Measurements from ENCODE around the gene SORCS2. TPM values are rescaled to one million over a fixed set of nuclear protein-coding genes. Genes with fewer than 3 reads are reported as not detected.
A peak's percentile ranks its signal among the peaks of the same experiment; 100 is the strongest.

Gene SORCS2
- 6.9 TPM for polyA plus RNA-seq (ENCODE audit: insufficient read length)

DNA sequence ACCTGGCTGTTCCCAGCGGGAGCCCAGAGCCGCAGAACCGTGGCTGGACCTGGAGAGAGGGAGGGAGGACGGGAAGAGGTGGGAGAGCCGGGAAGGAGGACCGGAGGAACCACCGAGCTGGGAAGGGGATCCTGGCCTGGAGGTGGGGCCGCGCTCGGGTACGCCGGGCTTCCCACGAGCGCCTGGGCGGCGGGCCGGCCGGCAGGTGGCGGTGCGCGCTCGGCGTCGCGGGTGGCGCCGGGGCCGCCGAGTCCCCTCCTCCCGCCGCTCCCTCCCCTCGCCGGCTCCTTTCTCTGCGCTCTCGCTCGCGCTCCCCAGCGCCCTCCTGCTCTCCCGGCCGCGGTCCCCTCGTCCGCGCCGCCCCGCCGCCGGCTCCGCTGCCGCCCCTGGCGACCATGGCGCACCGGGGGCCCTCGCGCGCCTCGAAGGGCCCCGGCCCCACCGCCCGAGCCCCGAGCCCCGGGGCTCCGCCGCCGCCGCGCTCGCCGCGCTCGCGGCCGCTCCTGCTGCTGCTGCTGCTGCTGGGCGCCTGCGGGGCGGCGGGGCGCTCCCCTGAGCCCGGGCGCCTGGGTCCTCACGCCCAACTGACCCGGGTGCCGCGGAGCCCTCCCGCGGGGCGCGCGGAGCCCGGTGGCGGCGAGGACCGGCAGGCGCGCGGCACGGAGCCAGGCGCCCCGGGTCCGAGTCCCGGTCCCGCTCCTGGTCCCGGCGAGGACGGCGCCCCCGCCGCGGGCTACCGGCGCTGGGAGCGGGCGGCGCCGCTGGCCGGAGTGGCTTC is at the start of gene SORCS2:
Gene SORCS2, plus strand, starts transcription at position 287 of the 778 bp plus-strand sequence.
- DNase-seq = peak; percentile 86

DNA sequence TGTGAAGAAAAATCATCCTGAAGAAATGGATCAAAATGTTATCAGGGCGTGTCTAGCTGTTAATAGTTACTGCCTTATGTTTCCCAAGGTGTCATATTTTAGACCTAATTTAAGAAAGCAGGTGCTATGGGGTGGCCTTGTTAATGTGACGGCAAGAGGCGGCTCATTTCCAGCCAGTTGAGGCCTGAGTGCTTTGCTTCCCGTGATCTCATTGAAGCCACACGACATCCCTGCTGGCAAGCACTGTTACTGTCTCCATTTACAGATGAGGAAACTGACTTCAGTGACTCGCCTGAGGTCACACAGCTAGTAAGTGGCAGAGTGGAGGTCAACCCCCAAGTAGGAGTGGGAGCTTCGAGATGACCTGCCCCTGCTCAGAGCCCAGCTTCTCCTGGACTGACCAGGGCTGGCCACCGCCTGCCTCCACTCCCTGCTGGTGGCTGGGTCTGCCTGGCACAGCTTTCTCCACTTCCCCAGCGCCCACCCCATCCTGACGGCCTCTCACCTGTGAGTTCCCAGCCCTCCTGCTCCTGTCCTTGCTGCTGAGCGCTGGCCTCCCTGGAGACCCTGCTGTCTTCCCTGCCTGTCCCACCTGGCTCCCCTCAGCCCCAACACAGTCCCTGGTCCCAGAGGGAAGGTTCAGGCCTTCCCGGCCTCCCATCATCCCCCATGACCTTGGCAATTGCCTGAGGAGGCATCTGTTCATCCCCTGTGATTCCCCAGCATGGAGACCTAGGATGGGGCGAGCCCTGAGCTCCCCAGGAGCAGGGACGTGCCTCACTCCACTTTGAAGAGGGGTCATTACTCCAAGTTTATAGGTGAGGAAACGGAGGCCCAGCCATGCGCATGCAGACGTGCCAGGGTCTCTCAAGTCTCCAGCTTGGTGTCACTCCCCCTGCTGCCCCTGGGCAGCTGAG is 47.7 kb upstream of the SORCS2 start:
- no peak for DNase-seq

DNA sequence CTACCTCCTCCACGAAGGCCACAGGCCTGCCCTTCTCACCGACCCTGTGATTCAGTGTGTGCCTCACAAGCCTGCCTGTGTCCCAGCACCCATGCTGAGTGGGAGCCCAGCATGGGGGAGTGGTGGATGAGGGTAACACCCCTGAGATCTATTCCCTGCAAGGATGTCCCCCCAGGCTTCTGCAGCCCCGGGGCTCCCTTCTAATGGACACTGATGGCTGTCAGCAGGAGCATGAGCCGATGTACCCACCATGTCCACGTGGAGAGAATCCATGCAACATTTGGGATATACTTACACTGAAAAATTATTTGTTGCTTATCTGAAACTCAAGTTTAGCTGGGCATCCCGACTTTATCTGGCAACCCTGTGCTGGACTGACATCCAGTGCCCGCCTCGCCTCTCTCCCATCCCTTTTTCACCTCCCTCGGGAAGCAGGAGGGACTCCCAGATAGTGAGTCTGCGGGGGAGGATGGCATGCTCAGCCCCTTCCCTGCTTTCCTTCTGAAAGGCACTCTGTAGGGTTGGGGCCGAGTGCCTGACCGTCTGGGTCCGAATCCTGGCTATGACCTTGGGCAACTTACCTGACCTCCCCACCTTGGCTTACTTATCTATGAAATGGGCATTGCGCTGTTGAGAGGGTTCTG is 46.9 kb upstream of the SORCS2 start:
- DNase-seq = no peak

DNA sequence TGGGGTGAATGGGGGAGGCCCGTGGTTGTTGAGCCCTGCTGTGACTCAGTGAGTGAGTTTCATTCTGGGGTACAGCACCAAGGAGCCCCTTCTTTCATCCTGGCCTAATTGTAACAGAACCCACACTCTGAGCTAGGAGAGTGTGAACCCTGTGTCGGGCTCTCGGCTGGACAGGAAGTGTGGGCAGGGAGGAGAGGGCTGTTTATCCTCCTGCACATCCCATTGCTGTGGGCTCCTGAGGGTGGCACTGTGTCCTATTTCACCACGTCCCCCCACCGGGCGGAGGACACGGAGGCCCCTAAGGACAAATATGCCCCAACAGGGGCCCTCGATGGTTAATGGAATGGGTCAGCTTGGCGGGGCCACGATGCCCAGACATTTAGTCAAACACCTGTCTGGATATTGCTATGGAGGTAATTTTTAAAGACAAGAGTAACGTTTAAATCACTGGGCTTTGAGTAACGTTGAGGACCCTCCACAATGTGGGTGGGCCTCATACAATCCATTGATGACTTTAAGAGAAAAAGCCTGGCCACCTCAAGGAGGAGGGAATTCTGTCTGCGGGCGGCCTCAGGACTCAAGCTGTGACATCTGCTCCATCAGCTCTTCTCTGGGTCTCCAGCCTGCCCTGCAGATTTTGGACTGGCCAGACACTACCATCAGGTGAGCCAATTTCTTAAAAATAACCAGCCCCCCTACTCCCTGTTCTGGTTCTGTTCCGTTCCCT is 46.1 kb upstream of the SORCS2 start:
- no peak for DNase-seq

DNA sequence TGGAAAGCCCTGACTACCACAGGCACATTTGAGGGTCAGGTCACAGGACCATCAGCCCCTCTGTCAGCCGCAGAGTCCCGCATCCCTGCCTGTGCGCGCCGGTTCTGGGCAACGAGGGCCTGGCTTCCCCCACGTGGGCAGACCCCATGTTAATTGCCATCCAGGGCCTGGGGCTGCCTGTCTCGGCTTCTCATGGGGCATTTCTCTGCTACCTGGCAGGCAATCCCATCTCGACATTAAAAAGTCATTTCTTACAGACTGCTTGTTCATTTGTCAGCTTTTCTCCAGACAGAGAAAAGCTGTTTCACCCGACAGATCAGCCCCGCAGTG is 45.6 kb upstream of the SORCS2 start:
- DNase-seq = no peak

DNA sequence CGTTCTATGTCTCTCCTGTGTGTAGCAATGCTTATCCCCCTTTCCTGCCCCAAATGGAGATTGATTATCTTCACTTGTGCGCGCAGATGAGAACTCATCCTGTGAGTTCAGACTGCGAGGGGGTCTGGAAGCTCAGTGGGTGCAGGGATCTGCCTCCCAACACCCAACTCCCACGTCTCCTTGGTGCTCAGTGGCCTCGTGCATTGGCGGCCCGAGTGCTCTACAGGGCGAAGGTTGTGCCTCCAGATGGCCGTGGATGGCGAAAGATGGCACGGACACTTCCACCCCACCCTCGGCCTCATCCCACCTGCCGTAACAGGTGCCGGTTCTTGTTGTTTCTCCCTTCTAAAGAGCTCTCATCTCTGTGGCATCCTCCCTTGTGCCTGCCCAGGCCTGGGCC is 45.1 kb upstream of the SORCS2 start:
- no peak for DNase-seq

DNA sequence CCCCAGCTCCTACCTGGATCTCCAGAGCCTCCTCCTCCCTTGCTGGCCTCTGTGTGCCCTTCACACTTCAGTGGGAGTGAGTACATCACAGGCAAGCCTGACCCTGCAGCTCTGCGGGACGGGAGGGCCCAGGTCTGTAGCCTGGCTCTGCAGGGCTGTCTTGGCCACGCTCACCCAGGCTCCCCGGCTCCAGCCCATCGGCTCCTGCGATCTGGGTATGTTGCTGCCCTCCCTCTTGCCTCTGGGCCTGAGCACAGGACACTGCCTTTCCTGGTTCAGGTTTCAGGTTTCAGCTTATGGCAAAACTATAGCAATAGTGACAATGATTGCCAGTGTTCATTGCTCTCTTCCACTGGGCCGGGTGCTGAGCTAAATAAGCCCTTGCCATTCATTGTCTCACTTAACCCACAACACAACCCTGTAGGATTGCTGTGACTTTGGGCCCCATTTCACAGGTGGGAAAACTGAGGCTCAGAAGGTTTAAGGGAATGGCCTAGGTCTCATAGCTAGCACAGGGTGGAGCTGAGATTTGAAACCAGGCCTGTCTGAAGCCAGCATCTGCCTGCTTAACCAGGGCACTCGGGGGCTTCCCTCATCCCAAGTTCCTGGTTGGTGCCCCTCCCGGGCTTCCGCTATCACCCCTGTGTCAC is 44.6 kb upstream of the SORCS2 start:
- DNase-seq = no peak

DNA sequence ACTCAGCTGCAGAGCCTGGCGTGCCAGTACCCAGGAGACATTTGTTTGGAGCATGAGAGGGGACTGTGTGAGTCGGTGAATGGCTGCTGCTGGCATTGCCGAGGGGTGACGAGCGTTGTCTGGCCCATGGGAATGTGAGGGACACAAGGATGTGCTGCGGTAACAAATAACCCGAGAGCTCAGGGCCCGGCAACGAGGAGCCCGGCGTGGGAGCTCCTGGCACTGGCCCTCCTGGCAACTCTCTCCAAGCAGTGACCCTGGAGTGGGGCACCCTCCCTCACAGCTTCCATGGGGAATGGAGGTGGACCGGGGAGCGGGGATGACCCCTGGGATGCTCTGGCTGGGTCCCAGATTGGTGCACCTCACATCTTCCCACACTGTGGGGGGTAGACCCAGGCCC is 44.0 kb upstream of the SORCS2 start:
- no peak for DNase-seq

DNA sequence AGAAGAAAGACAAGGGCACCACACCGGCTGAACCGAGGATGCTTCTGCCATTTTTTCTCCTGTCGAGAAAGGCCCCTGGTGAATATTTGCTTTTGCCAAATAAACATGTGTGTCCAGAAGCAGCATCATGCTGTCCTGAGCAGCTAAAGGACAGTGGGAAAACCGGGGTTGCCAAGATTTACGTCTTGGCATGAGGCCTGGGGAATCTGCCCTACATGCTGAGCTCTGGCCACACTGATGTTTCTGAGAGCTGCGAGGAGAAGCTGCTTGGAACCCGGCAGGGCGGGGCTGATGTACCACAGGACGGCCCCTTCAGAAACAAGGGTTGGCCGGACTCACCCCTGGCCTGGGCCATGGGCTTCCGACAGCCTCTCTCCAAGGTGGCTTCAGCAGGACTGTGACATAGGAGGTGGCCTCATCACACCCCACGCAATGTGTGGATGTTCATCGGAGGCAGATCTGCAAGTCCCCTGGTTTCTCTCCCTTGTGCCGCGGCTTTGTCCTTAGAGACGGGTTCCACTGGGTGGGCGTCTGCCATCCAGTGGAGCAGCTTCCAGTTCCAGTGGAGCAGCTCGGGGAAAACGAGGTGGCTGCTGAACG is 42.2 kb upstream of the SORCS2 start:
- DNase-seq = no peak

DNA sequence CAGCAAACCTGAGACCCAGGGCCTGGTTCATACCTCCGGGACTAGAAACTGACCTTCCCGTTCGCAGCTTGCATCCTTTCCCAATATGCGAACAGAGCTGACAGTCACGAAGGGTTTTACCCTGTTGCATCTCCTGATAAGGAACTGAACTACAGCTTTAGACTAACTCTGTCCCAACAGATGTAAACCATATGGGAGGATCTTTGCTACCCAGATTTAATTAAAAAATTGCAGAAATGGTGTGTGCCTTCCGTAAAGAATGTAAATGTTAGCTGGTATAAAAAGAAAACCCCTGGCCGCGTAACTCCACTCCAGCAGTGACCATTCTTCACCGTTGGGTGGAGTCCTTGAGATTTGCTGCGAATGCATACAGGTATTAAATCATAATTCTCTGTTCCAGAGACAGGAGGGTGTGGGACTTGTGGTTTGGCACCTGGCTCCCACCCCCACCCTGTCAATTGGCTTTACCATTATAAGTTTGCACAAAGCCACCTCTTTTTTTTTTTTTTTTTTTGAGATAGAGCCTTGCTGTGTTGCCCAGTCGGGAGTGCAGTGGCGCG is 40.6 kb upstream of the SORCS2 start:
- no peak for DNase-seq

DNA sequence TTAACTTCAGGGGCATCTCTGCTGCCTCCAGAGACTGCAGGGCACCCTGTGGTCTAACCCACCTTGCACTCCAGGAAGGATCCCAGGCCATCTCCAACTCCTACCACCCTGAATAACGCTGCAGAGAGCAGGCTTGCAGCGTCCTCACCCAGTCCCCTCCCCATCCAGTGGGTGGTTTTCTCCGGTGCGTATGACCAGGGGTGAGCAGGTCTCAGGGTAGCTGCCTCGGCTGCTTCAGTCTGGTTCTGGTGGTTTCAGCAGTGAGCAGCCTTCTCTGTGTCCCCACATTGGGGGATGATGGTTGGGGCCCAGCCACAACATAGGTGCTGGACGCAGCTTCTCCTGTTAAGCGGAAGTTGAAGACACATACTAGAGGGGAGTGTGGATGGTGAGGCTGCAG is 38.6 kb upstream of the SORCS2 start:
- no peak for DNase-seq

DNA sequence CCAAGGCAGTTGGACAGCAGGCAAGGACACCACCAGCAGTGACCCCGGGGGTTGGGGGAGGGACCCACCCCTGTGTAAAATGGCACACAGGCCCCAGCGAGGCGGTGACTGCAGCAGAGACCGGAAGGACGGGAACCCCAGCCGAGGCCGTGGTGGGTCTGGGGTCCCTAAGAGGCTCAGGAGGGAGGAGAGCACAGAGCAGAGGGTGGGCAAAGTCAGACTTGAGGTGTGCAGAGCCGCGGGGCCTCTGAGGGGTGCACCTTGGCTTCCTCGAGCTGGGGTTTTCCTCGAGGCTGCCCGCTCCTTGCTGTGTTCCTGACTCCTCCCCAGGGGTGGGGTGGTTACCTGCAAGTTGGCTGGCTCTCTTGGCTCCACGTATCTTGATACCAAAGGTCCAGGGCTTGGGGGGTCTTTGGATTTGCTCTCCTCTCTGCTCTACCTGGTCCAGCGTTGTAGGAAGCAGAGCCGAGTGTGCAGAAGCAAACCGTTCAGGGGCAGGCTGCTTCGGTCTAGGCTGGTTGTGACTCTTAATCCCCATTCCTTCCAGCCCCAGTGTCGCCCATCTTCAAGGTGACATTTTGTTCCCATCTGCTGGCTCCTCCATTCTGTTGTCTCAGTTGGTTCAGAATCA is 37.9 kb upstream of the SORCS2 start:
- no peak for DNase-seq

DNA sequence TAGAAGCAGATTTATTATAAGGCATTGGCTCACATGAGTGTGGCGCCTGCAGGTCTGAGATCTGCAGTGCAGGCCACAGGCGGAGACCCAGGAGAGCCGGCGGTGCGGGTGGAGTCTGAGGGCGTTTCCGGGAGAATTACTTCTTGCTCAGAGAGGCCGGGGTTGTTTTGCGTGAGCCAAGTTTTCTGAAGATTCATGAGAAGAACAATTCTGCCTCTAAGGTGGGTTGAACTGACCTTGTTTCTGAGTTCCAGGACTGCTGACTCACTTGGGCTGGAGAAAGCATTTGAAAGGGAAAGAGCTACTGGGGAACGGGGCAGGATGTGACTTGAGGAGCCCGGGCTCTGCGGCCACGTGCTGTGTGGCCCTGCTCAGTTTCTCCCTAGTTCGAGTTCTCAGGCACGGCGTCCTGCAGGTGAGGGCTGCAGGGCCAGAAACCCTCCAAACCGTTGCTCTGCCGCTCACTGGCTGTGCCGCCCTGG is 36.7 kb upstream of the SORCS2 start:
- DNase-seq = peak; percentile 70

DNA sequence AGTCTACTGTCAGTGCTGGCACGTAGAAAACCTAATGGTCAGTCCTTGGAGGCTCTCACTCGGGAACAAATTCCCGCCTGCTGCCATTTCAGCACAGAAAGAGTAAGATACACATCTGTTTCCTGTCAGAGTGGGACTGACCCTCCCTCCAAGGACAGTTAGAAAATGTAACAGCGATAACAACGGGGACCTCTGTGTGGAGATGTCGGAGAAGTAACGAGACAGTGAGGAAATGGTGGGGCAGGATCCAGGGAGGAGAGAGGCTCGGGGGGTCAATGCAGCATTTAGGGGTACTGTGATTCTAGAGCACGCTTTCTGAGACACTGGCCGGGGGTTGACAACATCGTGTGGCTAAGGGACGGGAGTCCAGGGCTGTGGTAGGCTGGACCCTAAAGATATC is 36.0 kb upstream of the SORCS2 start:
- no peak for DNase-seq

DNA sequence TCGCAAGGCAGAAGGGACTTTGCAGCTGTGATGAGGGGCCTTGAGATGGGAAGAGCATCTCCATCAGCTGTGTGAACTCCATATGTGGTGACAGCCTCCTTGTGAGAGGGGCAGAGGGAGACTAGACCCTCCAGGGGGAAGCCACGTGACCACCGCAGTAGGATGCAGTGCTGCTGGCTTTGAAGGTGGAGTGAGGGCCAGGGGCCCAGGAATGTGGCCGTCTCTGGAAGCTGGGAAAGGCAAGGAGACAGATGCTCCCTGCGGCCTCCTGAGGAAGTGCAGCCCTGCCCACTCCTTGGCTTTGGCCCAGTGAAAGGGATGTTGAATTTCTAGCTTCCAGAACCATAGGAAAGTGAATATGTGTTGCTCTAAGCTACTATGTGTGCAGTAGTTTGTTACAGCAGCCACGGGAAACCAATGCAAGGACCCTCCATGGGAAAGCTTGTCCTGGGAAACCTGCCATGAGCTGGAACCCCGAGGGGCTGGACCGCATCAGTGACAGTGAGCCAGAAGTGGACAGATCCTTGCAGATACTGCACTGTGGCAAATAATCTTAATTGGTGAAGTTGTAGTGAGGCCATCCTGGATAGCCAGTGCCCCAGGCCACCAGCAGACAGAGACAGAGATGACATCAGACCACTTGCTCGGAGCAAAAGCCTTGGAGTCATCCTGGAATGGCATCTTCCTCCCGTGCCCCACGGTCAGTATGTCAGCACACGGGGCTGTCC is 35.4 kb upstream of the SORCS2 start:
- DNase-seq = peak; percentile 83

DNA sequence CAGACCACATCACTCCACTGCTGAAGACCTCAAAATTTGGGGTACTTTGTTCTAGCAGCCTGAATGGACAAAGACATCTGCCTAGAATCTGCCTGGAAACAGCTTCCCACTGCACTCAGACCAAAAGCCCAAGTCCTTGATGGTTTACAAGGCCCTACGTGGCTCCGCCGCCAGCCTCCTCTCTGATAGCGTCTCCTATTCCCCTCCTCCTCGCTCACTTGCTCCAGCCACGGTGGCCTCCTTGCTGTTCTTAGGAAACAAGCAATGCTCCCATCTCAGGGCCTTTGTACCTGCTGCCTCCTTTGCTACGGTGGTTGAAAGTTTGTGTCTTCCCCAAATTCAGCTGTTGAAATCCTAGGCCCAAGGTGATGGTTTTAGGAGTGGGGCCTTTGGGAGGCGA is 34.7 kb upstream of the SORCS2 start:
- no peak for DNase-seq

DNA sequence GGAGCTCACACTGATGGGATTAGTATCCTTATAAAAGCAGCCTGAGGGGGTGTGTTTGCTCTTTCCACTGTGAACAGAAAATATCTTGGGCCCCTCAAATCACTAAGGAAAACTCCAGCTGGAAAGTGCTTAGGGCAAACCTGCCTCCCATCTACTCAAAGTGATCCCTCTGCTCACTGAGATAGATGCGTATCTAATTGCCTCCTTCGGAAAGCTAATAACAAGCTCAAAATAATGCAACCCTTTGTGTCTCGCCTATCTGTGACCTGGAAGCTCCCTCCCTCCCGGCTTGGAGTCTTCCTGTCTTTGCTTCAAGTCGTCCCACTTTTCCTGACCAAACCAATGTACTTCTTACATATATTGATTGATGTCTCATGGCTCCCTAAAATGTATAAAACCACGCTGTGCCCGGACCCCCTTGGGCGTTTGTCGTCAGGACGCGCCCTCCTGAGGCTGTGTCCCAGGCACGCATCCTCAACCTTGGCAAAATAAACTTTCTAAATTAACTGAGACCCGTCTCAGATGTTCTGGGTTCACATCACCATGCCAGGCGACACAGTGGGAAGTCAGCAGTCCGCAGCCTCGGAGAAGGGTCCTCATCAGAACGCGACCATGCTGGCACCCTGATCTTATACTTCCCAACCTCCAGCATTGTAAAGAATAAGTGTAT is 34.1 kb upstream of the SORCS2 start:
- DNase-seq = no peak

DNA sequence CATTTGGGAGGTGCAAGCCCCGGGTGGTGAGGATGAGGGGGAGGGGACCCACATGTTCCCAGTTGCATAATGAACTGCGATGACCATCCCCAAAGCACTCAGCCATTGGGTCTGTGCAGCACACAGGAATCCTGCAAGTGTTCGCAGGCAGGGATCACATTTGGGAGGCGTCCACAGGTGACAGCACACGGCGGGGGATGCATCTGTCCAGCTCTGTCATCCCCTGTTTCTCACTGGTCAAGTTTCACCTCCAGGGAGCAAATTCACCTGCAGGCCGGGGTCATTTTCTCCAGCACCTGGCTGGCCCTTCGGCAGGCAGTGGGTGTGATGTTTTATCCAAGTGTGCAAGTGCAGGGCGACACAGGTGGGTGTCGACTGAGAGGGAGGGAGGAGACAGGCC is 33.3 kb upstream of the SORCS2 start:
- no peak for DNase-seq

DNA sequence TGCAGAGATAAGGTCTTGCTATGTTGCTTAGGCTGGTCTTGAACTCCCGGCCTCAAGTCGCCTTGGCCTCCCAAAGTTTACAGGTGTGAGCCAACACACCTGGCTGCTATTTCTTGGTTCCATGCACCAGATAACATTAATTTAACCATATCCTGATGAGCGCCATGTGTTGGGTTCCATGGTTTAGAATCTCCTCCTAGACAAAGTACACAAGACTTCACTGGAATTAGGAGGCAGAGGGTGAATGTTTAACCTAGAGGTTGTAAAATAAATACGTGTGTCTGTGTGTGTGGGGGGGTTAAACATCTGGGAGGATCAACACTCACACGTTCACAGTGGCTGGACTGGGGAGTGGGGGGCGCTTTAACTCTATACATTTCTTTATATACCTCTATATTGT is 32.4 kb upstream of the SORCS2 start:
- no peak for DNase-seq
